Thyroid gland (tissue), 4 donors: ENCODE data around the gene HNRNPLL.

Experiments used
- POLR2A ChIP-seq, 2 donors: fragments of 450-650 bp; IDR thresholded peaks; one replicate each; pipeline ENCODE4 v1.6.1; 2017; ENCODE audit warnings: antibody characterized with exemption in 2 of 2, mild to moderate bottlenecking in 2 of 2, moderate library complexity in 1 of 2
- TF ChIP-seq, protein P1 (sequence below), 6 experiments: fragments of 200-600 bp in 3 of 6; fragments of 450-650 bp in 3 of 6; sonication (generic) in 3 of 6; IDR thresholded peaks; one replicate each; pipeline ENCODE4 v1.5.1; 2016 to 2019; ENCODE audit warnings: antibody characterized with exemption in 6 of 6, mild to moderate bottlenecking in 2 of 6, inconsistent platforms in 1 of 6, moderate library complexity in 1 of 6

DNA sequence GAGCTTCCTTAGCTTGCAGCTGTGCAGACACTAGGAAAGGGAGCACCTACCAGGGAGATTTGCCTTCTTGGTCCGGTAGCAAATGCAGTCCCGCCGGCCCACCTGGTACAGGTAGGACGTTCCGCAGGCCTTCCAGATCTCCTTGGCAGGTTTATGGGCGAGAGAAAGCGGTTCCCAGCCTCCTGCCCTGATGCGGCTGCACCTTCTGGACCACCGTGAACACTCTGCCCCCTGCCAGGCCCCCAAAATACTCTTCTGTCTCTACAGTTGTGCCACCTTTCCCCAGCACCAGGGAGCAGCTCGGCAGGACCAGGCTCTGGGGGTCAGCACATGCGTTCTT is 67.4 kb downstream of the HNRNPLL start:
- TF ChIP-seq, protein P1, sequence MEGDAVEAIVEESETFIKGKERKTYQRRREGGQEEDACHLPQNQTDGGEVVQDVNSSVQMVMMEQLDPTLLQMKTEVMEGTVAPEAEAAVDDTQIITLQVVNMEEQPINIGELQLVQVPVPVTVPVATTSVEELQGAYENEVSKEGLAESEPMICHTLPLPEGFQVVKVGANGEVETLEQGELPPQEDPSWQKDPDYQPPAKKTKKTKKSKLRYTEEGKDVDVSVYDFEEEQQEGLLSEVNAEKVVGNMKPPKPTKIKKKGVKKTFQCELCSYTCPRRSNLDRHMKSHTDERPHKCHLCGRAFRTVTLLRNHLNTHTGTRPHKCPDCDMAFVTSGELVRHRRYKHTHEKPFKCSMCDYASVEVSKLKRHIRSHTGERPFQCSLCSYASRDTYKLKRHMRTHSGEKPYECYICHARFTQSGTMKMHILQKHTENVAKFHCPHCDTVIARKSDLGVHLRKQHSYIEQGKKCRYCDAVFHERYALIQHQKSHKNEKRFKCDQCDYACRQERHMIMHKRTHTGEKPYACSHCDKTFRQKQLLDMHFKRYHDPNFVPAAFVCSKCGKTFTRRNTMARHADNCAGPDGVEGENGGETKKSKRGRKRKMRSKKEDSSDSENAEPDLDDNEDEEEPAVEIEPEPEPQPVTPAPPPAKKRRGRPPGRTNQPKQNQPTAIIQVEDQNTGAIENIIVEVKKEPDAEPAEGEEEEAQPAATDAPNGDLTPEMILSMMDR (IDR thresholded peaks at IDR 0.05), result no peak
- no peak for TF ChIP-seq POLR2A (IDR thresholded peaks at IDR 0.05)
